Mucosa of descending colon (tissue), 3 donors: ENCODE results near the gene CNKSR3. TPM values are rescaled to one million over a fixed set of nuclear protein-coding genes. Genes with fewer than 3 reads are reported as not detected.

Experiments
- ATAC-seq: fragments of 200-7000 bp; cut with Tn5 transposase; one replicate; pipeline ENCODE4 v1.9.1; 2020; ENCODE audit warnings: mild to moderate bottlenecking, moderate library complexity
- DNase-seq, 3 donors: peaks; one replicate each; pipeline ENCODE4 v3.0.0-alpha.2; 2020
- H3K36me3 ChIP-seq: fragments of 200-600 bp; one replicate; pipeline ENCODE4 v1.8.0; 2021; ENCODE audit warnings: low read depth, mild to moderate bottlenecking
- H3K4me1 ChIP-seq: fragments of 200-600 bp; one replicate; pipeline ENCODE4 v1.8.0; 2021; ENCODE audit warnings: low read depth, mild to moderate bottlenecking
- H3K4me3 ChIP-seq: fragments of 200-600 bp; one replicate; pipeline ENCODE4 v1.8.0; 2021; ENCODE audit warnings: mild to moderate bottlenecking
- H3K9me3 ChIP-seq: fragments of 200-600 bp; one replicate; pipeline ENCODE4 v1.8.0; 2021; ENCODE audit warnings: mild to moderate bottlenecking
- intact Hi-C, 2 donors: fragments of 100-400 bp; cut with DNase I in 1 of 2; cut with micrococcal nuclease in 1 of 2; formaldehyde crosslinking; loops; one replicate each; pipeline versions ENCODE4 v1.11.0 to v1.11.1; 2022; cut with DNase I, micrococcal nuclease
- total RNA-seq, 3 donors: library from RNA; stranded (reverse); fragmentation: NEBNext Ultra II Directional in 2 of 3; extraction: Animal tissue kit (Norgen Biotek cat#: 25700) in 2 of 3; gene quantifications; one replicate each; pipeline versions ENCODE4 v1.2.1 to v1.2.4, GENCODE V29; 2021 to 2023
- TF ChIP-seq, protein P1 (sequence below): fragments of 200-600 bp; IDR thresholded peaks from one replicate; pipeline ENCODE4 v1.8.0; 2022; ENCODE audit warnings: antibody characterized with exemption, mild to moderate bottlenecking
- donor health status: DM: no; HTN: no; CAD: no; lungs with moderate emphysema.
- donor health status: DM: no; HTN: no; CAD: no.
- donor health status: DM: no; HTN: yes; CAD: no.

The CNKSR3 gene
- total RNA-seq, 3 donors from 2014 or later: 16.5 to 39.0 (median 33.6) TPM

DNA sequence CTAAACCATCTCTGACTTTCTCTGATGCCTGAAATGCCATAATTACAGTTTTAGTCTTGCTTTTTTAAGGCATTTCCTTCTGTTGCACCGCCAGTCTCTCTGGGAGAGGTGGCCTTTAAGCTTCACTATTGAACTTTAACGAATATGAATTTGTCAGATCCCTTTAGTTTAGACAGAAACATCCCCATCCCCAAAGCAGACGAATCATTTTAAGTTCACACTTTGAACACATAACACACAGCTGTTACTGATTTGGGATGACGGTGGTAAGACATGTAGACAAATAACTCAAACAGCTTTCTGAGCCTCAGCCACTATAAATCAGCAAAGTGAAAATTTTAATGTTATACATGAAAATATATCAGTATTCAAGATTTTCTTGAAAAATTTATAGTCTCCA, 146.7 kb downstream of the CNKSR3 start:
- no peaks in the 10 kb centered on the region for H3K36me3 ChIP-seq
- H3K4me1 ChIP-seq: no peaks in the 10 kb centered on the region
- H3K9me3 ChIP-seq: no peaks in the 10 kb centered on the region
- ATAC-seq: no peak
- TF ChIP-seq, protein P1, sequence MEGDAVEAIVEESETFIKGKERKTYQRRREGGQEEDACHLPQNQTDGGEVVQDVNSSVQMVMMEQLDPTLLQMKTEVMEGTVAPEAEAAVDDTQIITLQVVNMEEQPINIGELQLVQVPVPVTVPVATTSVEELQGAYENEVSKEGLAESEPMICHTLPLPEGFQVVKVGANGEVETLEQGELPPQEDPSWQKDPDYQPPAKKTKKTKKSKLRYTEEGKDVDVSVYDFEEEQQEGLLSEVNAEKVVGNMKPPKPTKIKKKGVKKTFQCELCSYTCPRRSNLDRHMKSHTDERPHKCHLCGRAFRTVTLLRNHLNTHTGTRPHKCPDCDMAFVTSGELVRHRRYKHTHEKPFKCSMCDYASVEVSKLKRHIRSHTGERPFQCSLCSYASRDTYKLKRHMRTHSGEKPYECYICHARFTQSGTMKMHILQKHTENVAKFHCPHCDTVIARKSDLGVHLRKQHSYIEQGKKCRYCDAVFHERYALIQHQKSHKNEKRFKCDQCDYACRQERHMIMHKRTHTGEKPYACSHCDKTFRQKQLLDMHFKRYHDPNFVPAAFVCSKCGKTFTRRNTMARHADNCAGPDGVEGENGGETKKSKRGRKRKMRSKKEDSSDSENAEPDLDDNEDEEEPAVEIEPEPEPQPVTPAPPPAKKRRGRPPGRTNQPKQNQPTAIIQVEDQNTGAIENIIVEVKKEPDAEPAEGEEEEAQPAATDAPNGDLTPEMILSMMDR: no peak
- no peak for DNase-seq
- intact Hi-C loops: no loop called here
- no peak overlapping the region for H3K4me3 ChIP-seq

- intact Hi-C loops: no loop called here
- no peaks in the 10 kb centered on the region for H3K9me3 ChIP-seq
- no peaks in the 10 kb centered on the region for H3K4me1 ChIP-seq
- no peak overlapping the region for H3K4me3 ChIP-seq
- TF ChIP-seq, protein P1: no peak
- H3K36me3 ChIP-seq: no peaks in the 10 kb centered on the region
- ATAC-seq (no peak), DNase-seq (no peak)
Measured at GRCh38 chr6:154361476-154361875, 149.0 kb downstream of the CNKSR3 start.

GRCh38 chr6:154360476-154360875, 150.0 kb downstream of the CNKSR3 start:
- Histone ChIP-seq H3K36me3 (no peaks in the 10 kb centered on the region), H3K4me1 (no peaks in the 10 kb centered on the region), H3K9me3 (no peaks in the 10 kb centered on the region), H3K4me3 (no peak overlapping the region)
- ATAC-seq: no peak
- TF ChIP-seq, protein P1: no peak
- no peak for DNase-seq
- intact Hi-C loops: no loop called here

DNA sequence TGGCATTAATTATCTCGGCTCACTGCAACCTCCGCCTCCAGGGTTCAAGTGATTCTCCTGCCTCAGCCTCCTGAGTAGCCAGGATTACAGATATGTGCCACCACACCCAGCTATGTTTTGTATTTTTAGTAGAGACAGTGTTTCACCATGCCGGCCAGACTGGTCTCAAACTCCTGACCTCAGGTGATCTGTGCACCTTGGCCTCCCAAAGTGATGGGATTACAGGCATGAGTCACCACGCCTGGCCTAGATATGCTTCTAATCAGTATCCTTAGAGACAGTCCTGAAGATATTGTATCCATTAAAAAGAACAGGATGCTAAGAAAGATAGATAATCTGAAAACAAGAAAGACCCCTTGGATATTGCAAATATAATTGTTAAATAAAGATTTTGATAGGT, 150.8 kb downstream of the CNKSR3 start:
- intact Hi-C loops: no loop called here
- TF ChIP-seq, protein P1: no peak
- Histone ChIP-seq H3K4me1 (no peaks in the 10 kb centered on the region), H3K9me3 (no peaks in the 10 kb centered on the region), H3K4me3 (no peak overlapping the region), H3K36me3 (no peaks in the 10 kb centered on the region)
- no peak for DNase-seq
- ATAC-seq: no peak

DNA sequence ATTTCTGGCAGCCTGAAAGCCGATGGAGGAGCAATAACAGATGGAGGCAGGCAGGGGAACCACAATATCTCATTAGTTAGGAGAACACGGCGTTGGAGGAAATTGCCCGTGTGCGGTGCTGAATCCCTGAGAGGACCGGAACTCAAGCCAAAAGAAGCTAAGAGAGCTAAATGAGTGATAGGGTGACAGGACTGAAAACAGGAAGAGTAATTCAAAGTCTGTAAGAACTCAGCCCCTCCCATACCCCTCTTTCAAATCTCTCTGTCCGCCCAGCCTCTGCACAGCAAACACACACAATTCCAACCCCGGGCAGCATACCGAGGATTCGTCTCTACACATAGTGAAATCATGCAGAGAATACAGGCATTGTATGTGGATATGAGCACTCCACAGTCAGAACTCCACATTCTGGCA, 151.3 kb downstream of the CNKSR3 start:
- no peaks in the 10 kb centered on the region for H3K36me3 ChIP-seq
- ATAC-seq: no peak
- no peak overlapping the region for H3K4me3 ChIP-seq
- TF ChIP-seq, protein P1: no peak
- no peaks in the 10 kb centered on the region for H3K9me3 ChIP-seq
- H3K4me1 ChIP-seq: no peaks in the 10 kb centered on the region
- intact Hi-C loops: no loop called here
- DNase-seq: no peak

- H3K4me1 ChIP-seq: no peaks in the 10 kb centered on the region
- H3K9me3 ChIP-seq: no peaks in the 10 kb centered on the region
- ATAC-seq: no peak
- no peak overlapping the region for H3K4me3 ChIP-seq
- H3K36me3 ChIP-seq: no peaks in the 10 kb centered on the region
- intact Hi-C loops: no loop called here
- TF ChIP-seq, protein P1: no peak
- DNase-seq: no peak
Measured at GRCh38 chr6:154358019-154358545, 152.4 kb downstream of the CNKSR3 start.
